Body of pancreas (tissue), 4 donors: Measurements from ENCODE around the gene SLC37A2.

Experiments
- CTCF ChIP-seq, 7 experiments: fragments of 450-650 bp in 4 of 7; fragments of 200-600 bp in 3 of 7; sonication (generic) in 3 of 7; IDR thresholded peaks; one replicate each; pipeline ENCODE4 v1.5.1; 2016 to 2019; ENCODE audit warnings: antibody characterized with exemption in 7 of 7
- POLR2A ChIP-seq, 3 donors: fragments of 450-650 bp; IDR thresholded peaks; one replicate each; pipeline ENCODE4 v1.6.1; 2016; ENCODE audit warnings: antibody characterized with exemption in 3 of 3, mild to moderate bottlenecking in 2 of 3

GRCh38 chr11:125068368-125068767 is 5.3 kb downstream of the SLC37A2 start:
- TF ChIP-seq CTCF (IDR thresholded peaks at IDR 0.05) (no peak), POLR2A (IDR thresholded peaks at IDR 0.05) (no peak)
